ENCODE data around the gene KNTC1. TPM values are rescaled to one million over a fixed set of nuclear protein-coding genes. Genes with fewer than 3 reads are reported as not detected.
"Not testable (repeated sequence)": the region's sequence is repeated elsewhere in the genome, so short reads cannot be mapped to it uniquely, and the experiment has no call there.

KNTC1 gene
- polyA plus RNA-seq, 4 donors, result 30.8 to 53.9 (median 33.2) TPM

DNA sequence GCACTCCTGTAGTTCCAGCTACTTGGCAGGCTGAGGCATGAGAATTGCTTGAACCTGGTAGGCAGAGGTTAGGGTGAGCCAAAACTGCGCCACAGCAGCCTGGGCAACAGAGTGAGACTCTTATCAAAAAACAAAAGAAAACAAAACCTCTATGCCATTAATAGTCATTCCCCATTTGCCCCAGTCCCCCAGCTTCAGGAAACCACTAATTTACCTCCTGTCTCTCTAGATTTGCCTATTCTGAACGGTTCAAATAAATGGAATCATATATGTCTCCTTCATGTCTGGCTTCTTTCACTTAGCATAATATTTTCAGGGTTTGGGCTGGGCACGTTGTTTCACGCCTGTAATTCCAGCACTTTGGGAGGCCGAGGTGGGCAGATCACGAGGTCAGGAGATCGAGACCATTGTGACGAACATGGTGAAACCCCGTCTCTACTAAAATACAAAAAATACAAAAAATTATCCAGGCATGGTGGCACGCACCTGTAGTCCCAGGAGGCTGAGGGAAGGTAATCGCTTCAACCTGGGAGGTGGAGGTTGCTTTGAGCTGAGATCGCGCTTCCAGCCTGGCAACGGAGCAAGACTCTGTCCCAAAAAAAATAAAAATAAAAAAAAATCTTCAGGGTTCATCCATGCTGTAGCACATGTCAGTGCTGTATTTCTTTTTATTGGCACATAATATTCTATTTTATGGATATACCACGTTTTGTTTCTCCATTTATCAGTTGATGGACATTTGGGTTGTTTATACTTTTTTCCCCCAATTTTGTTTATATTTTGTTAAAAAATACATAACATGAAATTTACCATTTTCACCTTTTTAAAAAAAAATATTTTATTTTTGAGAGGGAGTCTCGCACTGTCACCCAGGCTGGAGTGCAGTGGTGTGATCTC is 31.9 kb downstream of the KNTC1 start:
- no peak for DNase-seq (ENCODE audit: low read depth in 4 of 4, low spot score in 3 of 4)

DNA sequence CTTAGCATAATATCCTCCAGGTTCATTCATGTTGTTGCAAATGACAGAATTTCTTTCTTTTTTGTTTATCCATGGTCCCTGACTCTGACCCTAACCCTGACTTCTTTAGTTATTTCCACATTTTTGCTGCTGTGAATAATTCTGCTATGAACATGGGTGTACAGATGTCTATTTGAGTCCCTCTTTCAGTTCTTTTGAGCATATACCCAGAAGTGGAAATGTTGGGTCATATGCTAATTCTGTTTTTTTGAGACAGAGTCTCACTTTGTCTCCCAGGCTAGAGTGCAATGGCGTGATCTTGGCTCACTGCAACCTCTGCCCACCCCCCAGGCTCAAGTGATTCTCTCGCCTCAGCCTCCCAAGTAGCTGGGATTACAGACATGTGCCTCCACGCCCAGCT is 33.1 kb downstream of the KNTC1 start:
- DNase-seq (ENCODE audit: low read depth in 4 of 4, low spot score in 3 of 4), result no peak

DNA sequence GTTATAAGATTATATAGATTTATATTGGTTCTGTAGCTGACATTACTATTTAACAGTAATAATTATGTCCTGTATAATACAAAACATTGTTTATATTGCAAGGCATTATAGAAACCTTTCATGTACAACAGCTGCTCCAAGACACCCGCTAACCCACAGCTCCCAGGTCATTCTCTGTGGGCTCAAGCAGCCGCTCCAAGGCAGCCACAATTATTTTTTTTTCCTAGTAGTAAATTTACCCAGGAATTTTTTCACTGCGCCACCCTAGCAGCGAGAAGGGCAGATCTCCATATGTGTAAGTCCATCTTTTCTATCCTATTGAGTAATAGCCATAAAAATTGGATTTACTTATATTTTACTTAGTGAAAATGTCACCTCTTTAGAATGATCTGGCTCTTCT is 36.3 kb downstream of the KNTC1 start:
- no peak for DNase-seq (ENCODE audit: low read depth in 4 of 4, low spot score in 3 of 4)

DNA sequence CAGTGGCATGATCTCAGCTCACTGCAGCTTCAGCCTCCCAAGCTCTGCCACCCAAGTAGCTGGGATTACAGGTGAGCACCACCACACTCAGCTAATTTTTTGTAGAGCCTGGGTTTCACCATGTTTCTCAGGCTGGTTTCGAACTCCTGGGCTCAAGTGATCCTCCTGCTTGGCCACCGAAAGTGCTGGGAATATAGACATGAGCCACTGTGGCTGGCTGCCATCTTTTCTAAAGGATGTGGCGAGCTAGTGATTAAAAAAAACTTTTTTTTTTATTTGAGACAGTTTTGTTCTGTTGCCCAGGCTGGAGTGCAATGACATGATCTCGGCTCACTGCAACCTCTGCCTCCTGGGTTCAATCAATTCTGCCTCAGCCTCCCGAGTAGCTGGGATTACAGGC is 39.8 kb downstream of the KNTC1 start:
- DNase-seq (ENCODE audit: low read depth in 4 of 4, low spot score in 3 of 4), result not testable (repeated sequence)

DNA sequence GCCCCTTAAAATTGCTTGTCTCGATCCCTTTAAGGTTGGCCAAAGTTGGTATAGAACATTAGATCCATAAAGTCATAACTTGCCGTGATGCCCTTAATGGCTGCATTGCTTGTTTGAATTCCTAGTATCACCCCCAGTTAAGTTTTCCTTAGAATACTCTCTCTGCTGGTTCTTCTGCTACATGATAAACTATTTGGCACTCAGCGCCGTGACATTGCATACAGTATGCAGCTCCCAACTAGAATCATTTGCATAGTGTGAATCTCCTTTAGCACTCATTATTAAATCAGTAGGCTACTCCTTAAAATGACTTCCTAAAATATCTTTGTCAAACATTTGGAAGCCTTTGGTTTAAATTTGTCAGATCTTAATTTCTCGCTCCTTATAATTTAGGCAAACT is 42.2 kb downstream of the KNTC1 start:
- DNase-seq (ENCODE audit: low read depth in 4 of 4, low spot score in 3 of 4), result no peak

- DNase-seq (ENCODE audit: low read depth in 4 of 4, low spot score in 3 of 4), result not testable (repeated sequence)
Measured at GRCh38 chr12:122570006-122570405, 43.0 kb downstream of the KNTC1 start.

DNA sequence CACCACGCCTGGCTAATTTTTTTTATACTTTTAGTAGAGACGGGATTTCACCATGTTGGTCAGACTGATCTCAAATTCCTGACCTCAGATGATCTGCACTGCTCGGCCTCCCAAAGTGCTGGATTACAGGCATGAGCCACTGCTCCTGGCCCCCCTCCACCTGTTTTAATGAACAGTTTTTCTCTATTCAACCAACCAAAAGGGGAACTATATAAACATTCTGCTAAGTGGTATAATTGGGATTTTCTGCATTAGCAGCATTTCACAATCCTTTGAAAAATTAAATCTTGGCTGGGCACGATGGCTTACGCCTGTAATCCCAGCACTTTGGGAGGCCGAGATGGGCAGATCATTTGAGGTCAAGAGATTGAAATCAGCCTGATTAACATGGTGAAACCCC is 44.8 kb downstream of the KNTC1 start:
- no peak for DNase-seq (ENCODE audit: low read depth in 4 of 4, low spot score in 3 of 4)

GRCh38 chr12:122583294-122583693 is 56.2 kb downstream of the KNTC1 start:
- not testable (repeated sequence) for DNase-seq (ENCODE audit: low read depth in 4 of 4, low spot score in 3 of 4)

DNA sequence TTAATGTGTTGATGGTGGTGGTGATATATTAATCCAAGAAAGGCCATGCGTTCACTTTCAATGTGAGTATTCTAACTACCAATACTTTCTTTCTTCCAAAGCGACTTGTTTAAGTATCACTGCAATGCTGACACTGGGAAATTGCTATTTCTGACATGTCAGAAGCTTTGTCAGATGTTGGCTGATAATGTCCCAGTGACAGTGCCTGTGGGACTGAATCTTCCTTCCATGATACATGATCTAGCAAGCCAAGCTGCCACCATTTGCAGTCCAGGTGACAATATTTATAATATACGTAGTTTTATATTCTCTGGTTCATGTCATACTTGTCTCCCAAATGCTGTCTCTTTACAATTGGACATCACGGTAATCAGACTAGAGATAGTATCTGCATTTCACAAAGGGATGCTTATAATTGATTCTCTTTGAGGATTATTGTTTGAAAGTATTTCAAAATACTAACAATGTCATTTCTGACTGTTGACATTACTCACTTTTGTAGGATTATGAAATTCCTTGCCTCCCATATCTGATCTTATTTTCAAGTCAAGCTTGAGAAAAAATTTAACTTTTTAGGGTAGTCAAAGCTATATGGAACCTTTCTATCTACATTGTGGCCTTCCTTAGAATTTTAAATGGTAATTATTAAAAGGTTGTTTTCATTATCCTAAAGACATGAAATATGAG is 57.3 kb downstream of the KNTC1 start:
- no peak for DNase-seq (ENCODE audit: low read depth in 4 of 4, low spot score in 3 of 4)

DNA sequence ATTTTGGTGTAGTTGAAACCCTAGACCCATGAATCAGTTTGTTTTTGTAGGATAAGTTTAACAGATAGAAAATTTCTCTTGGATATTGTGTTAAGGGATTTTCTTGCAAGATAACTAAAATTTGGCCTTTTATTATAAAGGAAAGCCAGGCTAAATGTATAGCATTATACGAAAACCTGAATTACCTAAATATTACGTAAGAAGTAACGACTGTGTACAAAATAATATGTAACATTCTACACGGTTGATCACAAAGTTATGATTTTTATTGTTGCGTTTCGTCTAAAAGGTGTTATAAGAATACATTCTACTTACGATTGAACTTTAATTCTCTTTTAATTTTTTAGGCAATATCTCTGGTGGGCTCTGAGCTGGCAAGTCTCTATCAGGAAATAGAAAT is 63.9 kb downstream of the KNTC1 start:
- DNase-seq (ENCODE audit: low read depth in 4 of 4, low spot score in 3 of 4), result no peak

GRCh38 chr12:122591966-122592365 is 64.9 kb downstream of the KNTC1 start:
- DNase-seq (ENCODE audit: low read depth in 4 of 4, low spot score in 3 of 4), result not testable (repeated sequence)

GRCh38 chr12:122592543-122592942 is 65.5 kb downstream of the KNTC1 start:
- DNase-seq (ENCODE audit: low read depth in 4 of 4, low spot score in 3 of 4), result not testable (repeated sequence)

DNA sequence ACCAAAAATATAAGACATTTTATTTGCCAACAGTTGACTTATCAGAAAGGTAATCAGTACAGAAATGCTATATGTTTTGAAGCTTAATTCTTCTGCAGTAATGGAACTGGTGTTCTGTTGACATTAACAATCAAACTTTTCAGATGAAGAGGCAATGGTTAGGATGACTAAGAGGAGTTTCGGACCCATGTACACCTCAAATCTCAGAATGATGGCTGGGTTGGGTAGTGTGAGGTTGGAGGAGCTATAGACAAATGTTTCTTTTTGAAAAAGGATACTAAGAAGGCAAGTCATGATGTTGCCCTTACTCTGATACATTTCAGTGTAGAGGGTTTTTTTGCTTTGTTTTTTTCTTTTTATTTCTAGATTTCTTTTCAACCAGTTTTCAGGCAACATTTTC is 66.9 kb downstream of the KNTC1 start:
- no peak for DNase-seq (ENCODE audit: low read depth in 4 of 4, low spot score in 3 of 4)

DNA sequence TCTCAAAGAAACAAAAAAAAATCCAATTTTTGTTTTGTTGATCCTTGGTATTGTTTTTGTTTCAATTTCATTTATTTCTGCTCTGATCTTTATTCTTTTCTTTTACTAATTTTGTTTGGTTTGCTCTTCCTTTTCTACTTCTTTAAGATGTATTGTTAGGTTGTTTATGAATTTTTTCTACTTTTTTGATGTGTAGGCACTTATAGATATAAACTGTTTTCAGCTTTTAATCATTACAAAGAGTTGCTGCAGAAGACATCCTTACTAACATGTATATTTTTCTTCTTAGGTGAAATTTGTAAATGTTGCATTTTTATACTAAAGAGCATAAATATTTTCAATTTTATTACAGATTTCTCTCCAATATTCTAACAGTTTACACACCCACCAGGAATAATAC is 69.8 kb downstream of the KNTC1 start:
- DNase-seq (ENCODE audit: low read depth in 4 of 4, low spot score in 3 of 4), result no peak

- DNase-seq (ENCODE audit: low read depth in 4 of 4, low spot score in 3 of 4), result no peak
Measured at GRCh38 chr12:122602456-122602855, 75.4 kb downstream of the KNTC1 start.

- DNase-seq (ENCODE audit: low read depth in 4 of 4, low spot score in 3 of 4), result no peak
Measured at GRCh38 chr12:122604993-122605392, 77.9 kb downstream of the KNTC1 start.

DNA sequence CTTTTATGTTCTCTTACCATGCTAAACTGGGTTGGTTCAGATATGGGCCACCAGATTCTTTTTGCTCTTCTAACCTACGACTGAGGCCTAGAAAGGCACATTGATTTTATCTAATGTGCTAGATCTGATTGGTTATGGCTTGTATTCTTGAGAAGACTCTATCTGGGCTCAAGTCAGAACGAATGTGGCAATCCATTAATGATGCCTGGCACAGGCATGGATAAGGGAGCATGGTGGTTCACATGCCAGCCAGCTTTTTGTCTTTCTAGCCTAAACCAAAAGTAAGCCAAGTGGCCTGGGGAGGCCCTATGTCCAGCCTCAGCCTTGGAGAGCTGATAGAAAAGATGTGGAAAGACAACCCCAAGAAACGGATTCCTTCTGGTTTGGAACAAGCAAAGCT is 82.7 kb downstream of the KNTC1 start:
- DNase-seq (ENCODE audit: low read depth in 4 of 4, low spot score in 3 of 4), result no peak

GRCh38 chr12:122610207-122610606 is 83.2 kb downstream of the KNTC1 start:
- DNase-seq (ENCODE audit: low read depth in 4 of 4, low spot score in 3 of 4), result no peak

DNA sequence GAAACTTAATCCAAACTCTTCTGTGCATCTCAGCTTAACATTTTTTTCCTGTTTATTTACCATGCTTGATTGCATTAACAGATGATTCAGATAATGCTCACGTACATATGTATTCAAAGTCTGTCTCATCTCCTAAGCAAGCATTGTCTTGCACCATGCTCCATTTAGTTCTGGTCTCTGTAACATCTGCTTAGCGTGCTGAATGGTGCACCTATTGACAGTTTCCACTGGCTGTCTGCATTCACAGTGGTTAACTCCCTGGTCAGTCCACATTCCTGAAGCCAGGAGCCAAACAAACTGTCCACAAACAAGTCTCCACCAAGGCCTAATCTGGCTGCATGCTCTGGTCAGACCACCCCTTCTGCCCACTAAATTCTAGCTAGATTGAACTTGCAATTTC is 83.9 kb downstream of the KNTC1 start:
- no peak for DNase-seq (ENCODE audit: low read depth in 4 of 4, low spot score in 3 of 4)

GRCh38 chr12:122614839-122615238 is 87.8 kb downstream of the KNTC1 start:
- no peak for DNase-seq (ENCODE audit: low read depth in 4 of 4, low spot score in 3 of 4)

DNA sequence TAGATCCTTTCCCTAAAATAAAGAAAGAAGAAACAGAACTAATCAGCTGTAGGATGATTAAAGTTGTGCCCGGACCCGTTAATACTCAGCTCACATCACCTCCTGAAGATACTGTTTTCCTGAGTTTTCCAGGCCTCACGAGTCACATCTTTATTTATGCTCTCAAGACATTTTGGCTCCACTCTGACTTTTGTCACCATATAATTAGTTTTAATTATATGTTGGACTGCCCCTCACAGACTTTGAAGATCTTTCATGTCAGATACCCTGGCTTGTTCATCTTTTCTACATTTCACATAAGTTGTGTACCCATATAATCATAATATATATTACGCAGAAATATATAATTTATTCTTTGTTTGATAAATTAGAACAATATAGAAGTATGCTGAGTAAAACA is 88.7 kb downstream of the KNTC1 start:
- no peak for DNase-seq (ENCODE audit: low read depth in 4 of 4, low spot score in 3 of 4)

DNA sequence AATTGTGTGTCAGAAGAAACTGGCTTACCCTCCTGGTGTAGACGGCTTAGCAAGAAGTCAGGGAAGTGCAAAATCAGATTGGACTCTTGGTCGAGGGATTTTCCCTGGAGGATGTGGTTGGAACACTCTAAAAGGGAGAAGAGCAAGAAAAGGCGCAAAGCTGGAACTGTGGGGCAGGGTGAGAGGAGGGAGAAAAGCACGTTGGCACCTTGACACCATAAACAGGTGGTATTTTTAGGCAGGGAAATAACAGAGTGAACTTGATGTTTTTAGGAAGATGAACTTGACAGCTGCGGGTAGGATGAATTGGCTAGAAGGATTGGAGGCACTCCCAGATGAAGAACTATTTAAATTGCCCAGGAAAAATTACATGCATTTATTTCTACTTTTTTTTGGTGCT is 108.4 kb downstream of the KNTC1 start:
- no peak for DNase-seq (ENCODE audit: low read depth in 4 of 4, low spot score in 3 of 4)
